ENCODE data around the gene FKBP8. TPM values are rescaled to one million over a fixed set of nuclear protein-coding genes. Genes with fewer than 3 reads are reported as not detected.
"Not testable (repeated sequence)": the region's sequence is repeated elsewhere in the genome, so short reads cannot be mapped to it uniquely, and the experiment has no call there.

The FKBP8 gene
- 138 TPM for polyA plus RNA-seq
- long read RNA-seq, donor 1, transcript FKBP8-201 (9 exons, 1,710 nt), result minor isoform, 7 of 110 reads
- long read RNA-seq, donor 1, transcript FKBP8-213 (9 exons, 1,849 nt), result major isoform, 24 of 110 reads
- long read RNA-seq, donor 1, transcript FKBP8-209 (9 exons, 1,781 nt), result minor isoform, 10 of 110 reads
- long read RNA-seq, donor 1, partial matches to known transcripts, result 52 of 110 reads
- long read RNA-seq, donor 1, other reads (novel, unspliced or antisense), result 16 of 110 reads
- long read RNA-seq, donor 2, transcript FKBP8-213 (9 exons, 1,849 nt), result major isoform, 39 of 141 reads
- long read RNA-seq, donor 2, transcript FKBP8-201 (9 exons, 1,710 nt), result minor isoform, 16 of 141 reads
- long read RNA-seq, donor 2, transcript FKBP8-209 (9 exons, 1,781 nt), result minor isoform, 18 of 141 reads
- long read RNA-seq, donor 2, partial matches to known transcripts, result 59 of 141 reads
- long read RNA-seq, donor 2, other reads (novel, unspliced or antisense), result 8 of 141 reads
- long read RNA-seq, donor 3, result 0 reads
- long read RNA-seq, donor 4, partial matches to known transcripts, result 0 of 6 reads
- long read RNA-seq, donor 4, other reads (novel, unspliced or antisense), result 0 of 6 reads
- long read RNA-seq, donor 5, transcript FKBP8-213 (9 exons, 1,849 nt), result major isoform, 18 of 57 reads
- long read RNA-seq, donor 5, transcript FKBP8-209 (9 exons, 1,781 nt), result minor isoform, 12 of 57 reads
- long read RNA-seq, donor 5, transcript FKBP8-201 (9 exons, 1,710 nt), result minor isoform, 14 of 57 reads
- long read RNA-seq, donor 5, partial matches to known transcripts, result 6 of 57 reads
- long read RNA-seq, donor 5, other reads (novel, unspliced or antisense), result 7 of 57 reads
- long read RNA-seq, donor 6, transcript FKBP8-209 (9 exons, 1,781 nt), result minor isoform, 16 of 87 reads
- long read RNA-seq, donor 6, transcript FKBP8-201 (9 exons, 1,710 nt), result minor isoform, 9 of 87 reads
- long read RNA-seq, donor 6, transcript FKBP8-213 (9 exons, 1,849 nt), result major isoform, 18 of 87 reads
- long read RNA-seq, donor 6, partial matches to known transcripts, result 33 of 87 reads
- long read RNA-seq, donor 6, other reads (novel, unspliced or antisense), result 9 of 87 reads
- long read RNA-seq, donor 7, transcript FKBP8-201 (9 exons, 1,710 nt), result minor isoform, 5 of 43 reads
- long read RNA-seq, donor 7, transcript FKBP8-209 (9 exons, 1,781 nt), result minor isoform, 7 of 43 reads
- long read RNA-seq, donor 7, transcript FKBP8-213 (9 exons, 1,849 nt), result major isoform, 20 of 43 reads
- long read RNA-seq, donor 7, partial matches to known transcripts, result 5 of 43 reads
- long read RNA-seq, donor 7, other reads (novel, unspliced or antisense), result 6 of 43 reads
- long read RNA-seq, donor 8, transcript FKBP8-213 (9 exons, 1,849 nt), result major isoform, 36 of 116 reads
- long read RNA-seq, donor 8, transcript FKBP8-209 (9 exons, 1,781 nt), result minor isoform, 20 of 116 reads
- long read RNA-seq, donor 8, transcript FKBP8-201 (9 exons, 1,710 nt), result minor isoform, 17 of 116 reads
- long read RNA-seq, donor 8, partial matches to known transcripts, result 32 of 116 reads
- long read RNA-seq, donor 8, other reads (novel, unspliced or antisense), result 11 of 116 reads
- long read RNA-seq, donor 9, transcript FKBP8-209 (9 exons, 1,781 nt), result minor isoform, 13 of 66 reads
- long read RNA-seq, donor 9, transcript FKBP8-213 (9 exons, 1,849 nt), result major isoform, 19 of 66 reads
- long read RNA-seq, donor 9, transcript FKBP8-201 (9 exons, 1,710 nt), result minor isoform, 13 of 66 reads
- long read RNA-seq, donor 9, partial matches to known transcripts, result 12 of 66 reads
- long read RNA-seq, donor 9, other reads (novel, unspliced or antisense), result 7 of 66 reads
- long read RNA-seq, donor 10, transcript FKBP8-209 (9 exons, 1,781 nt), result minor isoform, 27 of 110 reads
- long read RNA-seq, donor 10, transcript FKBP8-213 (9 exons, 1,849 nt), result major isoform, 29 of 110 reads
- long read RNA-seq, donor 10, transcript FKBP8-201 (9 exons, 1,710 nt), result minor isoform, 21 of 110 reads
- long read RNA-seq, donor 10, partial matches to known transcripts, result 17 of 110 reads
- long read RNA-seq, donor 10, other reads (novel, unspliced or antisense), result 15 of 110 reads
- long read RNA-seq, donor 11, transcript FKBP8-209 (9 exons, 1,781 nt), result minor isoform, 12 of 63 reads
- long read RNA-seq, donor 11, transcript FKBP8-213 (9 exons, 1,849 nt), result major isoform, 24 of 63 reads
- long read RNA-seq, donor 11, transcript FKBP8-201 (9 exons, 1,710 nt), result minor isoform, 9 of 63 reads
- long read RNA-seq, donor 11, partial matches to known transcripts, result 5 of 63 reads
- long read RNA-seq, donor 11, other reads (novel, unspliced or antisense), result 12 of 63 reads

DNA sequence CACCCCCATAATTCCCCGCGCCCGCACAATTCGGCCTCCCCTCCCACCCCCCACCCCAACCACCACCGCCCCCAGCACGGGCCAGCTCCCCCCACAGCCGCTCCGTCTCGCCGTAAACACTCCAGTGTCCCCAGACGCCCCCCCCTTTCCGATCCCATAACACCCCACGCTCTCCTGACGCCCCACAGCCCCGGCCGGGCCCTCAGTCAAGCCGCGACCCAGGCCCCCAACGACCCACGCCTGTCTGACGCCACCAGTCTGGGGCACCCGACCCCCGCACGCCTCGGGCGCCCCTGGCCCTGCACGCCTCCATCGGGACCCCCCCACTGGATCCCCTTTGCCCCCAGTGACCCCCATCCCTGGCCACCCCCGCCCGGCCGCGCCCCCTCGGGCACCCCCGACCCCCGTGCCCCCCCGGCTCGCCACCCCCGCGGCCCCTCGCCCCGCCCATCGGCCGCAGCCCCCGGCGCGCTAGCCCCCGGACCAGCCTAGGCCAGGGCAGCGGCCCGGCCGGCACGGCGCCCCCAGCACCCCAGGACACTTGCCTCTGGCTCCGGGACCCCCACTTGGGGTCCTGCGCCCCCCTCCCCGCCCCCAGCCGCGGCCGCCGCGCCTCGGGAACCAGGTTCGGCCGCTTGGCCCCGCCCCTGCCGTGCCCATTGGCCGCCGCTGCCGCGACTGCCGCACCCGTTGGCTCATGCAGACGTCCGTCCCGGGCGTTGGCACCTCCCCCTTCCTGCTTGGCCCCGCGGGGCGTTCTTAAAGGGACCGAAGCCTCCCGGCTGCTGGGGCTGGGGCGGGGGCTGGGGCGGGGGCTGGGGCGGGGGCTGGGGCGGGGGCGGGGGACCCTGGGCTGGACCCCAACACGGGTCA is at the start of gene FKBP8:
FKBP8 (minus strand) TSS at position 633 of the 873 bp plus-strand sequence. CDS start 1,603 bp downstream, outside the sequence.
- Histone ChIP-seq H3K27ac (ENCODE audit: low read length) (peak within 1 kb of the TSS; percentile 51), H3K4me1 (ENCODE audit: control insufficient read depth, insufficient read depth, low read length) (peaks cover 4% of the 10 kb centered on the region), H3K27me3 (ENCODE audit: control insufficient read depth, insufficient read depth, low read length) (no peaks in the 10 kb centered on the region), H3K9me3 (ENCODE audit: control insufficient read depth, low read depth, low read length) (no peaks in the 10 kb centered on the region), H3K4me3 (ENCODE audit: low read length) (peak within 1 kb of the TSS; percentile 68), H3K36me3 (ENCODE audit: control insufficient read depth, insufficient read depth, low read length) (peaks cover 23% of the 10 kb centered on the region)
- no CpG with 5 or more reads among the region's 86 CpGs for WGBS (ENCODE audit: insufficient coverage, low lambda C conversion rate)
- DNase-seq, result peak; percentile 89 to 90

DNA sequence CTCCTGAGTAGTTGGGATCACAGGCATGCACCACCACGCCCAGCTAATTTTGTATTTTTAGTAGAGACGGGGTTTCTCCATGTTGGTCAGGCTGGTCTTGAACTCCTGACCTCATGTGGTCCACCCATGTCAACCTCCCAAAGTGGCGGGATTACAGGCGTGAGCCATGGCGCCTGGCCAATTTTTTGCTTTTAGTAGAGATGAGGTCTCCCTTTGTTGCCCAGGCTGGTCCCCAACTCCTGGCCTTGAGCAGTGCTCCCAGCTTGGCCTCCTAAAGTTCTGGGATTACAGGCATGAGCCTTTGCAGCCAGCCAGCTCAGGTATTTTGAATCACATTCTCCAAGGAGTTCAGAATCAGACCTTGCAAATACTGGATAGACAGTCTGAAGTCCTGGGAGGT is 49.4 kb upstream of the FKBP8 start:
- not testable (repeated sequence) for H3K27ac ChIP-seq (ENCODE audit: low read length); DNase-seq; H3K9me3 ChIP-seq (ENCODE audit: control insufficient read depth, low read depth, low read length); H3K36me3 ChIP-seq (ENCODE audit: control insufficient read depth, insufficient read depth, low read length); H3K4me3 ChIP-seq (ENCODE audit: low read length)
- Histone ChIP-seq H3K27me3 (ENCODE audit: control insufficient read depth, insufficient read depth, low read length) (peaks cover 36% of the 10 kb centered on the region), H3K4me1 (ENCODE audit: control insufficient read depth, insufficient read depth, low read length) (peaks cover 33% of the 10 kb centered on the region)
- no CpG with 5 or more reads among the region's 5 CpGs for WGBS (ENCODE audit: insufficient coverage, low lambda C conversion rate)

DNA sequence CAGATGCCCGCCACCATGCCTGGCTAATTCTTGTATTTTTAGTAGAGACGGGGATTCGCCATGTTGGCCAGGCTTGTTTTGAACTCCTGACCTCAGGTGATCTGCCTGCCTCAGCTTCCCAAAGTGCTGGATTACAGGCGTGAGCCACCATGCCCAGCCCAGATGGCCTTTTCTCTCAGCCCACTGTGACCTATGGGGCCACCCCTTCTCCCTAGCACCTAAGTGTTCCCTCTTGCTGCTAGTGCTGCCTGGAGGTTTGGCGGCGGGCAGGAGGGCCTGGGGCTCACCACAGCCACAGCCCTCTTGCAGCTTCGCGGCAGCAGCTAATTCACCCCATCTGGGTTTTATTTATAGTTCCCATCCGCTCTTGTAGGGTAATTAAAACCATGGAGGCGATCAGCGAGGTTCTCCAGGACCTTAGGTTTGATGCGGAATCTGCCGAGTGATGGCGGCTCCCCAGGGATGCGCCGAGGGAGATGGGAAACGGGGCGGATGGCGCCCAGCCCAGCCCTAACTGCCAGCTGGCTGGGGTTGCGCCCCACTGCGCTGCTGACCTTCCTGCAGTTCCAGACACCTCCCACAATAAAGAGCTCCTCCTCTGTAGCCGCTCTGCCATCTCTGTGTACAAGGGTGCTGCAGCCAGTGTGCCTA is 48.5 kb upstream of the FKBP8 start:
- peaks cover 10% of the 10 kb centered on the region for H3K36me3 ChIP-seq (ENCODE audit: control insufficient read depth, insufficient read depth, low read length)

DNA sequence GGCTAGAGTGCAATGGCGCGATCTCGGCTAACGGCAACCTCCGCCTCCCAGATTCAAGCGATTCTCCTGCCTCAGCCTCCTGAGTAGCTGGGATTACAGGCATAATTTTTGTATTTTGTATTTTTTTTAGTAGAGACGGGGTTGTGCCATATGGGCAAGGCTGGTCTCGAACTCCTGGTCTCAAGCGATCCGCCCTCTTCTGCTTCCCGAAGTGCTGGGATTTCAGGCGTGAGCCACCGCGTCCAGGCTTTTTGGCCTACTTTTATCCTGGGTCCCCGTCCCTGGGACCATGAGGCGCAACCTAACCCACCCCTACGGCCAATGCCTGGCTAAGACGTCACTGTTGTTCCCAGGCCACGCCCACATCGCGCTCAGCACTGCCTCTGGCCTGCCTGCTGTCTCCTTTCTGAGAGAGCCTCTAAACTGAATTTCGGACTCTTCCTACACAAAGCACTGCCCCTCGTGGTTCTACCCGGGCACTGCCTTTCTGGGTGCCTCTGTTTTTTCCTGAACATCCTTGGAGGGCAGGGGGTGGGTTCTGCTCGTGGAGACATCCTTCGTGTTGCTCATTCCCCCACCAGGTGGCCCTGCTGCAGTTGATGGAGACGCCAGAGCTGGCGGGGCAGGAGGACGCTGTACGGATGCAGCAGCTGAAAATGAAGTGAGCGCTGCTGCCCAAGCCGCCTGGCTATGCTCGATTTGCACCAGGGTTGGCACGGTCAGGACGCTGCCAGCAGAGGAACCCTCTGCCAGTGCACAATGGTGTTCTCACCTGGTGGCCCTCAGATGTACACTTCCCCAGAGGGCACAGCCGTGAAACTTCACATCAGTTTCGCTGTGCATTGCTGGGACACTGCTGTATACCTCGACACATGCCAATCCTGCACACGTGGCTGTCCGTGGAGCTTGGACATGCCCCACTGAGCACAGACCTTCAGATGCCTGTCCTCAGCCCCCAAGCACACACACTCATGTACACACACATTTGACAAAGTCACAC is 47.2 kb upstream of the FKBP8 start:
- no CpG with 5 or more reads among the region's 40 CpGs for WGBS (ENCODE audit: insufficient coverage, low lambda C conversion rate)
- peaks cover 17% of the 10 kb centered on the region for H3K27me3 ChIP-seq (ENCODE audit: control insufficient read depth, insufficient read depth, low read length)
- H3K4me1 ChIP-seq (ENCODE audit: control insufficient read depth, insufficient read depth, low read length), result peaks cover 32% of the 10 kb centered on the region
- H3K36me3 ChIP-seq (ENCODE audit: control insufficient read depth, insufficient read depth, low read length), result peaks cover 10% of the 10 kb centered on the region
- peak overlapping the region; percentile 59 for H3K4me3 ChIP-seq (ENCODE audit: low read length)
- peak overlapping the region; percentile 11 for H3K27ac ChIP-seq (ENCODE audit: low read length)
- no peaks in the 10 kb centered on the region for H3K9me3 ChIP-seq (ENCODE audit: control insufficient read depth, low read depth, low read length)
- DNase-seq, result peak; percentile 46 to 54

More for the DNA sequence above, 48.5 kb upstream of the FKBP8 start:
- Histone ChIP-seq H3K4me3 (ENCODE audit: low read length) (no peak overlapping the region), H3K27me3 (ENCODE audit: control insufficient read depth, insufficient read depth, low read length) (peaks cover 29% of the 10 kb centered on the region), H3K9me3 (ENCODE audit: control insufficient read depth, low read depth, low read length) (peaks cover 2% of the 10 kb centered on the region), H3K4me1 (ENCODE audit: control insufficient read depth, insufficient read depth, low read length) (peaks cover 33% of the 10 kb centered on the region), H3K27ac (ENCODE audit: low read length) (no peak overlapping the region)
- WGBS (ENCODE audit: insufficient coverage, low lambda C conversion rate), result no CpG with 5 or more reads among the region's 22 CpGs
- no peak for DNase-seq

DNA sequence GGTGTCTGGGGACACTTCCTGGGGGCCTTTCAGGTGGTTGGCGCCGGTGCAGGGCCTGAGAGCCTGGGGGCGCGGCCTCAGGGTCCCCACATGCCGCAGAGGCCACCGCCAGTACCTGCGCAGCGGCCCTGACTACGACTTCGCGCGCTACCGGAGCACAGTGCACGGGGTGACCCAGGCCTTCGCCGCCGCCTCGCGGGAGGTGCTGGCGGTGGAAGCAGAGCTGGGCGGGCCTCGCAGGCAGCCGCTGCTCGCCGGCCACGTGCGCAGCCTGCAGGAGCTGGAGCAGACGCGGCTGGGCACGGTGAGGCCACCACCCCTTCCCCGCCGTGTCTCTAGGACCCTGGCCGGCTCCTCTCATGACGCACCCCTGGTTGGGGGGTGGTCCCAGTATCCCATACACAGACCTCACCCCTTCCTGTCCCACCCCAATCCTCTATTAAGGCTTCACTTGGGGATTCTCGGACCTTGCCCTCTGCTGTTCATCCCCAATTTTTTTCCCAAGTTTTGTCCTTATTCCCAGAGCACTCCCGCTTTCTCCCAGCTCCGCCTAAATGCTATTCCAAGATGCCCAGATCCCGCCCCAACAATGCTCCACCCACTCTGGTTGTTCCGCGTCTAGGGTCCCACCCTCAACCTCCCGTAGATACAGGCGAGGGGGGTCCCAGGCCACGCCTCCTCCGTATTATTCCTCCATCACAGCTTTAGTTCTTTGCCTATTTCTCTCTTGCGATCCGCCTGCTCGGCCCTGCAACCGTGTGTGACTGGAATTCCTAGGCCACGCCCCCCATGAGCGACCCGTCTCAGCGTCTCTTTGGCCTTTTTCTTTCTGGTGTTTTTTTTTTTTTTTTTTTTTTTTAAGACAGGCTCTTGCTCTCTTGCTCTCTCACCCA is 46.3 kb upstream of the FKBP8 start:
- peaks cover 7% of the 10 kb centered on the region for H3K27me3 ChIP-seq (ENCODE audit: control insufficient read depth, insufficient read depth, low read length)
- DNase-seq, result peak; percentile 76 to 85
- H3K9me3 ChIP-seq (ENCODE audit: control insufficient read depth, low read depth, low read length), result no peaks in the 10 kb centered on the region
- H3K4me1 ChIP-seq (ENCODE audit: control insufficient read depth, insufficient read depth, low read length), result peaks cover 23% of the 10 kb centered on the region
- peak overlapping the region; percentile 59 for H3K4me3 ChIP-seq (ENCODE audit: low read length)
- WGBS (ENCODE audit: insufficient coverage, low lambda C conversion rate), result 0% methylated on average over 1 of the region's 52 CpGs
- peaks cover 10% of the 10 kb centered on the region for H3K36me3 ChIP-seq (ENCODE audit: control insufficient read depth, insufficient read depth, low read length)
- peak overlapping the region; percentile 89 for H3K27ac ChIP-seq (ENCODE audit: low read length)

DNA sequence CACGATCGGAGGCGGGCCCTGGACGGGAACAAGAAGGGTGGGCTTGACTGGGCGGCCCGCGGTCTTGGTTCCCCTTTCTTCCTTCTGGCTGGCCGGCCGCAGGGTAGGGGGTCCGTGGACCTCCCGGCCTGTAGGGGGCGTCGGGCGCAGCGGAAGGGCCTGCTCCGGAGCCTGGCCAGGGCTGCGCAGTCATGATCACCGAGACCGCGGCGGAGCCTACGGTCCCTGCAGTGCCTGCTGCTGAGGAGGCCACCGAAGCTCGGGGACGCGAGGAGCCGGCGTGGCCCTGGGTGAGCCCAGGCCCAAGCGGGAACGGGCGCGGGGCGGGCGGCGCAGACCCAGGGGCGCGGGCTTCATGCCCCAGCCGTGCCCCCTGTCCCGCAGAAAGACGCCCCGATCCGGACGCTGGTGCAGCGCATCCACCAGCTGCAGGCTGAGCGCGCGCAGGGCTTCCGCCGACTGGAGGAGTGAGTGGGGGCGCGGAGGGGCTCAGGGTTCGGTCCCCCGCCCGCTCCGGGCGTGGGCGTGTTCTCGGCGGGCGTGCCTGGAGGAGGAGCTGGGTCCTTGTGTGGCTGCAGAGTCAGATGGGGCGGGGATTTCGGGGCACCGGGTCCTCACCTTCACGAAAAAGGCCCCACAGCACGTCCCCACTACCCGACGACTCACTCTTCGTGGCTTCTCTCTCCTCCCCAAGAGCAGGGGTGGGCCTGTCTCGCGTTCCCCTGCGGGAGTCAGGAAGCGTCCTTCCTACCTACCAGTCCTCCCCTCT is 45.4 kb upstream of the FKBP8 start, which contains the start of gene REX1BD:
REX1BD (plus strand) TSS at position 188 of the 769 bp plus-strand sequence; CDS start at position 192, 4 bp downstream.
- Histone ChIP-seq H3K27ac (ENCODE audit: low read length) (peak within 1 kb of the TSS; percentile 89), H3K4me3 (ENCODE audit: low read length) (peak within 1 kb of the TSS; percentile 59), H3K4me1 (ENCODE audit: control insufficient read depth, insufficient read depth, low read length) (peaks cover 20% of the 10 kb centered on the region), H3K9me3 (ENCODE audit: control insufficient read depth, low read depth, low read length) (no peaks in the 10 kb centered on the region), H3K27me3 (ENCODE audit: control insufficient read depth, insufficient read depth, low read length) (peaks cover 4% of the 10 kb centered on the region), H3K36me3 (ENCODE audit: control insufficient read depth, insufficient read depth, low read length) (peaks cover 10% of the 10 kb centered on the region)
- DNase-seq, result peak; percentile 74 to 86
- WGBS (ENCODE audit: insufficient coverage, low lambda C conversion rate), result no CpG with 5 or more reads among the region's 72 CpGs
